Amniotic epithelial cell (primary cell): ENCODE results near the gene HS6ST2.

Source experiments
- DNase-seq: peaks from one replicate; pipeline ENCODE4 v3.0.0-alpha.2; 2010; ENCODE audit warnings: low read depth

HS6ST2 gene

DNA sequence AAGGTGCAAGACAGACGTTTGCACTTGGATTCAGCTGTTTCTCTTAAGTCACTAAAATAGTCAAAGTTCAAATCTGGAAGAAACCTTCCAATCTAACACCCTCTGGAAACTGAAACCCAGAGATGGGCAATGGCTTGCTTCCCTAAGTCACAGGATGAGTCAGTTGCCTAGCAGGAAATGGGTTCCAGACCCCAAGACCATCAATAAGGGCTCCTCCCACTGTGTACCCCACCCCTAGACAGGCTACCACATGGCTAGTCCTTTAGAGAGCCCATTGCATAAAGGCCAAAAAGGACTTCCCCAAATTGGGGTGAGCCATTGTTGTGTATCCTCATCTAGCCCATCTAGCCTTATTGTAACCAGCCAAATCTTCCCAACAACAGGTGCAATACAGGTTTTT is 216.2 kb downstream of the HS6ST2 start:
- DNase-seq = no peak

DNA sequence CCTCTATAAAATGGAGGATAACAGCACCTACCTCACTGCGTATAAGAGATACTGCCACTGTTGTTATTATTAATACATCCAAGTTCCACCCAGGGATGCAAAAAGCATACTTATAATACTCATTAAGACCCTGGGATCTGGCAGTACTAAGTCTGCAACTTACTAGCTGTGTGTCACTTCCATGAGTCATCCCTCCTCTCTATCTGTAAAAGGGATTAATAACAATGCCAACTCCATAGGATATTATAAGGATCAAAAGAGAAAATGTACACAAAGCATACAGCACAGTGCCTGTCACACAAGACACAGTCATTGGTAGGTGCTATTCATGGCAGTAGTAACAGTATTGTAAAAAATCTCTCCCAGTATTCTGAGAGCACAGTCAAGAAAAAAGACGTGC is 216.7 kb downstream of the HS6ST2 start:
- DNase-seq = no peak

DNA sequence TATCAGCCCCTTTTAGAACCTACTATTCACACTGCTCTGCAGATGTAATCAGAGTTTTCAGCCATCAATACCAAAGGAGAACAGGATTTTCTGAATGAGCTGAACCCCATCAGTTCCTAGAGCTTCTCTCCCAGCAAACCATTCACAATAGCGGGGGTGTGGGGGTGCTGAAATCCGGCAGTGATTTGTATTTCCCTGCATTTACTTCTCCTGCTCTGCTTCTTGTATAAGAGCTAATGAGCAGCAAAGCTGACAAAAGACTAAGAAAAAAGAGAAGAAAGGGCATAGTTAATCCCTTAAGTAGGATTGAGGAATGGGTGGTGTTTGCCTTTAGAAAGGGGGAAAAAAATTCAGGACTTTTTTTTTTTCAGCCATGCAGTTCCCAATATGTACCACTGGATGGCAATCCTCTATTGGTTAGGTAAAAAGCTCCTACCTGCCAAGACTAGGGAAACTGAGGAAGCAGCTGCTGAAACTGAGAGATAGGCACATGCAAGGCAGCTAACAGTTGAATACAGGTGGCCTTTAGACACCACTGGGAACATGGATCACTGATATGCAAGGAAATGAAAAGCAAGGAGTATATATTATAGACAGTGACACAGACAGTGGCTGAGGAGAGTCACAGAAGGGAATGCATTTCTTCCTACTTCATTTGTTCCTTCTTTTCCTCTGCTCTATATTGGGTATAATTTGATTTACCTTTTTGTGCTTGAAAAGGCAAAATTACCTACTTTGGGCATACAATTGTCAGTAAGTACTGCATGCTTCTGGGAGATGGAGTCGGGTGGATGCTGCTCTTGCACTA is 217.9 kb downstream of the HS6ST2 start:
- DNase-seq = no peak

DNA sequence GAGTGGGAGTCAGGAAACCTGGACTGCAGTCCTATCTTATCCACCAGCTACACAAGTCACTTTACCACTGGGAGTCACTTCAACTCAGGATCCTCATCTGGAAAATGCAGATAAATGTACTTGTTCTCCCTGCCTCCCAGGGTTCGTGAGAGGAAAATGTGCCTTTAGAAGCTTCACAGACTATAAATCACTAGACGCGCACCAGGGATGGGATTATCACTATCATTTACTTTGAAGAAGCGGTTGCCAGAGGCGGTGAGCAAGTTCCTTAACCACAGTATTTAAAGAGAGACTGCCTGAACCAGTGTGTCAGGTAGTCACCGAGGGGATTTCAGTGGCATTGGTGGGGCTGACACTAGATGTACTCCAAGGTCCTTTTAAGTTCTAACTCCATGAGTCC is 219.5 kb downstream of the HS6ST2 start:
- DNase-seq = peak; percentile 16

DNA sequence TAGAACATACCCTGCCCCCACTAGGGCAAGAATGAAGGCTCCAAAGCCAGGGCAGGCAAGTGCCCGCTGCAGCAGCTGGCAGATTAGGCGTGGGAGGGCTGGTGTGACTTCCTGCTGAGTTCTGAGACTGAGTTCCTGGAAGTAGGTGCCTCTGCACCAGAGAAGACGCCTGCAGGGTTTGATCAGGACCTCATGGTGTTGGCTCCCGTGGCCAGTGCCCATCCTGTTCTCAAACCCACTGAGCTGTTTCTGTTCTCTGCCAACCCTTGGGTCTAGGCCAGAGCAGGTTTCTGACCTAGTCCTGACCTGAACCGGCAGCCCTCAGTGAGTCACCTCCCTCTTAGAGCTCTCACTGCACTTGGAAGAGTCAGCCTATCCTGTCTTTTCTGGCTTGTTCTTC is 220.7 kb downstream of the HS6ST2 start:
- DNase-seq = no peak

DNA sequence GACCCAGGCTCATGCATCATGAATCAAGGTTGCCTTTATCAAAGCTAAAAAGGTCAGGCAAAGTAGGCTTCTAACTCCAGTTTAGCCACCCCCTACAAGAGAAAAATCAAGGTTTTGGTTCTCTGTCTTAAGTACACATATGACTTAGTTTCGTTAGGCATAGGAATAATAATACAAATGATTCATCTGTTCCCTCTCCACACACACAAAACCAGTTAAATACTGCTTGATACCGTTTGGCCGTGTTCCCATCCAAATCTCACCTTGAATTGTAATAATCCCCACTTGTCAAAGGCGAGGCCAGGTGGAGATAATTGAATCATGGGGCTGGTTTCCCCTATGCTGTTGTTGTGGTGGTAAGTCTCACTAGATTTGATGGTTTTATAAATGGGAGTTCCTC is 226.2 kb downstream of the HS6ST2 start:
- DNase-seq = no peak

DNA sequence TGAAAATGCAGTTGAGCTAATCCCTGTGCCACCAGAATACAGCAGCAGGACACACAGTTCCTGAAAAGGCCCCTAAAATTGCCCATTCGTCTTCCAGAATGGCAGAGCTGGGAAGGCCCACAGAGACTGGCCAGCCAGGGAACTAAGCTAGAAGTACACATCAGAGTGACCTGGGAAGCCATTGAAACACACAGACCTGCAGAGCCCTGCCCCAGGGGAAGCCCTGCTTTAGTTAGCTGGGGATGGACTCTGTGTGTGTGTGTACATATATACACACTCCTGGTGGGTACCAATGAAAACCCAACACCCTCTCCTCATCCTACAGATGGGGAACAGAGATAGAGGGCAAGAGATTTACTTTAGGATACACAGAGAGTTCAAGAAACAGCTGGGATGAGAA is 227.7 kb downstream of the HS6ST2 start:
- no peak for DNase-seq

DNA sequence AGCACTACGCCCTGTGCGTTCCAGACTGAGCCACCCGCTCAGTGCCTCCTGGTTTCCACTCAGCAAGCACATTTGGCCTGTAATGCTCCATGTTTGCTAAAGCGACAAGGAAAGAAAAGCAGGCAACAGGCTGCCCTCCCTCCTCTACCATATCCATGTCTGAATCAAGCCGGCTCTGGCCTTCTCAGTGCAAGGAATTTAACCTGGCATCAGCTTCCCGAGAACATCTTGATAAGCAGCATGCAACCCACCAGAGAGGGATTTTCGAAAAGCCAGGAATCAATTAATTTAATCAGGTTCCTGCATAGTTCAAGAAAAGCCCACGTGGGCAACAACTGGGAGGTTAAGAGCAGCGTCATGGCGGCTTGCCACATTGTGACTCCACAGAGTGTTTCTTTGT is 228.2 kb downstream of the HS6ST2 start:
- DNase-seq = no peak

DNA sequence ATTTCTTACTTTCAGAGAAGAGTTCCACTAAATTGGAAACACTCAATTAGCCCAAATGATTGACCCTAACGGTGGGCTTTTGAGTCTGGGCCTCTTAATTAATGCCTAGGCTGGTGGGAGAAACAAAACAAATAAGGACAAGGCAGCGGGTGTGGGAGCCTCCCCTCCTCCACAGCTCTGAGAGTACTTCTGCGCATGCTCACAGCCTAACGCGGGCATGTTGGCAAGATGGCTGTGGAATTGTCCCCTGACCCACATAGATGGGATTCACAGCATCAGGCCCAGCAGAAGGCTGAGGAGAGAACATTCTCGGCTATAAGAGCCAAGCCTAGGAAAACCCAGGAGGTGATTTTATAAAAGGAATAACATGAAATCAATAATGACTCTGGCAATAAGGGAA is 230.1 kb downstream of the HS6ST2 start:
- DNase-seq = no peak

DNA sequence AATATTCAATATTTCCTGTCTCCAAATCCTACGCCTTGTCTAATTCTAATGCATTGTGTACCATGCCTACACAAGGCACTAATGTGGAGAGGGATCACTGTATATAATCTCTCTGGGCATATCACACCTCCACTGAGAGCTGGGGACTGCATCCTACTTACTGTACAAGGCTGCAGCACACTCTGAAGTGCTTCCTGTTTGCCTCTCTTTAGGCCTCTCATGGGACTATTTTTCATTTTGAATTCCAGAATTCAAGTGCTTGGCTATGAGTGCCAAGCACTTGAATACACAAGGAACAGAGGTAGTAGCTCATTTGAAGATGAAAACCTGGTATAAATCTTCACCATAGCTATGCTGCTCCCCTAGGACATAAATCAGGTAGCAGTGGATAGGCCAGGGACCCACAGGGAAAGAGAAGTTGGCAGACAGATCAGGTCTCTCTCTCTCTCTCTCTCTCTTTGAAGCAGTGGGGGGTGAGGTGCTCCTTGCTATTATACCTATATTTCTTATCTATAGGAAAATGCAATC is 239.9 kb downstream of the HS6ST2 start:
- DNase-seq = no peak

DNA sequence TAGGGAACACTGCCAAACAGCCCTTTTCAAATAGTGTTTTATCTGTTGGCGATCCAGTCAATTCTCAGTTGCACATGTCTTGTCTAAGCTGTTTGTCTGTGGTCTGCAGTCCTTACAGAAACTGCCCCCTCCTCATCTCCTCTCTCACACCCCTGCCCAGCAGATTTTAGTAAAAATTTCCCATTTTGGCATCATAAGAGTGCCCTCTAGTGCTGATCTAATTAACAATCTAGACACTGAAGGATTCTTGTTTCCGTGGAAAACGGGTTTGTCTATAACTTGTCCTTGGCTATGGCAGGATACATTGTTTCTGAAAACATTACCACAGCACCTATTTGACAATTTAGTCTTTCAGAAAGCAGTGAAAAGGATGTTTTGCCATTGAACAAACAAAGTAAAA is 242.4 kb downstream of the HS6ST2 start:
- DNase-seq = no peak

DNA sequence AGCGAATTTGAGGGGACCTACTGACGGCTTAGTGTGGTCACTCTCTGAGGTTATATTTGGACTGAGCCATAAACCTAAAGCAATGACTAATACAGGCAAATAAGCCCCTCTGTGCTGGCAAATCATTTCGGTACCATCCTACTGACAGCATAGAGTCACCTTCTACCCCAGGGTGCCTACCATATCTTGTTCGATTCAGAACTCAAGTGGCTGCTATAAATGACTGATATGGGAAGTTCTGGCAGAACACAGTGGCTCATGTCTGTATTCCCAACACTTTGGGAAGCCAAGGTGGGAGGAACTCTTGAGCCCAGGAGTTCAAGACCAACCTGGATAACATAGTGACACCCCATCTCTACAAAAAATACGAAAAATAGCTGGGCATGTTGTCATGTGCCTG is 243.5 kb downstream of the HS6ST2 start:
- no peak for DNase-seq

DNA sequence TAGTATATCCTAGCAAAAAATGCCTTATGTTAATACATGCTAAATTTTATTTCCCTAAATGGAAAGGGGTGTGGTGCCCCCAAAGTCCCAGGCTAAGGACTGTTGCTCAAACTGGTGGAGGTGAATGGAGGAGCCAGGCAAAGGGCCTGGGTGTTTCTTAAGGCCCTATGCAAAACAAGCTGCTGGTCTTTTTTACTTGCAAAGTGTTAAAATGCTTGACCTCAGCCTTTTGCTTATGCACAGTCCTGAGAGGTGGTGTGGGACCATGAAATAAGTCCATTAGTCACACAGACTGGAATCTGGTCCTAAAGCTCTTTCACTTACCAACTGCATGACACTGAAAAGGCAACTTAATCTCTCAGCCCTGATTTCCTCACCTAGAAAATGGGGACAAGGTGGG is 246.1 kb downstream of the HS6ST2 start:
- no peak for DNase-seq

DNA sequence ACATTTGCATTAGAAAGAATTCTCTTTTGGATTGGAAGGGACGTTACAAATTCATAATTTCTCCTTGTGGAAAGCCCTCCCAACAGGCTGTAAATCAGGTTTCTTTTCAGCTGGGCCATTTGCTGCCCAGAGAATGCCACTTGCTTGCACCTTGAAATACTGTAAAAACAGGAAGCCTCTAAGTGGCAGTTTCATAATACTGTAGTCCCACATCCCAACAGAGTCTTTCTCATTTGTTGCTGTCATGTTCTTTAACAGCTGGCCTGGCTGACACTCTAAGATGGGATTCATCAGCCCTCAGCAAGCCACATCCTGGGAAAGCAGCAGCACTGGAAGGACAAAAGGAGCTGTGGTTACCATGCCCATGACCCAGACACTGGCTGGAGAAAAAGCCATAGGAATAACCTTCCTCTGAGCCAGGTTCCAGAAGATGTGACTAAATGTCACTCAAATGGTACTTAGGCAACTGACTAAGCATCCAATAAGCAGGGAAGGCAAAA is 247.7 kb downstream of the HS6ST2 start:
- DNase-seq = no peak

DNA sequence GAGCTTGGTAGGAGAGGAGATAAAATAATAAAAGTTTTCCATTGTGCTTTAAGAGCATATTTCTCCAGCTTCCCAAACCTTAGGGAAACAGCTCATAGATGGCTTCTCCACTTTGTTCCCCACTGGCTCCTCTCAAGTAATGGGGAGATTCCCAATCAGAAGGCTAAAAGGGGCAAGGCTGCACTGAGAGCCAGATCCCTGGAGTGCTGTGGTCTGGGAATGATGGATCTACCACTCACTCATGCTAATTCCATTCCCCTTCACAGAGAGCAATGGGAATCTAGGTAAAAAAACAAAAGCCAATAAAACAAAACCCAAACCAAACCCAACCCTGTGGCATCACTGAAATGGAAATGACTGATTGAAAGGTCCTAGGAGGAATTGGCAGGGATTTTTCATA is 249.9 kb downstream of the HS6ST2 start:
- no peak for DNase-seq

DNA sequence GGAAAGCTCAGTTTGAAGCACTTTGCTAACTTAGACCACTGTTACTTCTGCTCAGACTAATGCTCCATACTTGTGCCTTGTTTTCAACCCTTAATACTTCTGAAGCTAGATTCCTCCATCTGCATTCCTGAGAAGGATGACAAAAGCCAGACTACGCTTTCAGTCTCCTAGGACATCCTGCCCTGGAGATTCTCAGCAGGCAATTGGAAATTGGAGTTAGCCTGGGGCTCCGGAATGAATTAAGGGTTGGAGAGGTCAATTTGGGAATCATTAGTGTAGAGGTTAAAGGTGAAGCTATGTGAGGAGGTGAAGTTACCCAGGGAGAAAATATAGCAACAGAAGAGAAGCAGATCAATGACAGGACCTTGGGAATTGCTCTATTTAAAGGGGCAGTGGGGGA is 253.7 kb downstream of the HS6ST2 start:
- peak; percentile 7 for DNase-seq

DNA sequence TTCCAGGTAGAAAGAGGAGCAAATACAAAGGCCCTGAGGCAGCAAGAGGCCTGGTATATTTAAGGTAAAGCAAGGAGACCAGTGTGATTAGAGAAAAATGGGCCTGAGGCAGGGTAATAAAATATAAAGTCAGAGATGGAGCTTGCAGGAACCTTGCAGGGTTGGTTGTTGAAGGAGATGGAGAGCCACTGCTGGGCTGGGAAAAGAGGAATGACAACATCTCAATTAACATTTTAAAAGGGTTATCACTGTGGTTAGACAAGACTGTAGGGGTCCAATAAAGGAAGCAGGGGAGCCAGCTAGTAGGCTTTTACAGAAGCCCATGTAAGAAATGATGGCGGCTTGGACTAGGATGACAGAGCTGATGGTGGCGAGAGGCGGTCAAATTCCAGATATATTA is 264.0 kb downstream of the HS6ST2 start:
- no peak for DNase-seq

DNA sequence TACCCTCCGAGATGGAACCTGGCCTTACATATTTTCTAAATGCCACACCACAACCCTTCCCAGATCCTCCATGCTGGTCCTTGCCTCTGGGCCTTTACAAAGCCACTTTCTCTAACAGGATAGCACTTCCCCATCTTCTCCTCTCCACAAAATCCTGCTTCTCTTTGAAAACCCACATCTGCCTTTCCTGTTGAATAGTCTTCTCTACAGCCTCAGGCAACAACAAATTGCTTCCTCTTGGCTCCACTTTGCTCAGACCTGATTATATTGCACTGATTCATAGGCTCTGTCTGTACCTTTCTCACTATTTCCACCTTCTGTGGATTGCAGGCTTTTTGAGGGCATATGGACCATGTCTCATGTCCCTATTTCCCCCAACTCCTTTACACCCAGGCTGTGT is 265.9 kb downstream of the HS6ST2 start:
- DNase-seq = no peak

DNA sequence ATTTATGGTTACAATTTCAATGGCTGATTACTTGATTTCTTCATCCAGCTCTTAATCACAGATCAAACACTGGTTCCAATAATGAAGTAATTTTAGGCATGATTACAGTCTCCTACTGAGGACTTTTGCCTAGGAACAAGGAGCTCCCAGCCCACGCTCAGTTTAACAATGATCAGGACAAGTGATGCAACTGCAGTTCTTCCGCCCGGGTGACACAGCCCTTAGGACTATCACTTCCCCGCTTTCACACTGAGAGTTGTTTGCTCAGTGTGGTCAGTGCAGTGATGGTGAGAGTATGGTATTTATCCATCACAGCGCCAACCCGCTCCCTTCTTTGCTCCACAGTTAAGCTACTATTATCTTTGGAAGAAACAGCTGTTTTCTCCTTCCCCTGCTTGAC is 266.4 kb downstream of the HS6ST2 start:
- no peak for DNase-seq

DNA sequence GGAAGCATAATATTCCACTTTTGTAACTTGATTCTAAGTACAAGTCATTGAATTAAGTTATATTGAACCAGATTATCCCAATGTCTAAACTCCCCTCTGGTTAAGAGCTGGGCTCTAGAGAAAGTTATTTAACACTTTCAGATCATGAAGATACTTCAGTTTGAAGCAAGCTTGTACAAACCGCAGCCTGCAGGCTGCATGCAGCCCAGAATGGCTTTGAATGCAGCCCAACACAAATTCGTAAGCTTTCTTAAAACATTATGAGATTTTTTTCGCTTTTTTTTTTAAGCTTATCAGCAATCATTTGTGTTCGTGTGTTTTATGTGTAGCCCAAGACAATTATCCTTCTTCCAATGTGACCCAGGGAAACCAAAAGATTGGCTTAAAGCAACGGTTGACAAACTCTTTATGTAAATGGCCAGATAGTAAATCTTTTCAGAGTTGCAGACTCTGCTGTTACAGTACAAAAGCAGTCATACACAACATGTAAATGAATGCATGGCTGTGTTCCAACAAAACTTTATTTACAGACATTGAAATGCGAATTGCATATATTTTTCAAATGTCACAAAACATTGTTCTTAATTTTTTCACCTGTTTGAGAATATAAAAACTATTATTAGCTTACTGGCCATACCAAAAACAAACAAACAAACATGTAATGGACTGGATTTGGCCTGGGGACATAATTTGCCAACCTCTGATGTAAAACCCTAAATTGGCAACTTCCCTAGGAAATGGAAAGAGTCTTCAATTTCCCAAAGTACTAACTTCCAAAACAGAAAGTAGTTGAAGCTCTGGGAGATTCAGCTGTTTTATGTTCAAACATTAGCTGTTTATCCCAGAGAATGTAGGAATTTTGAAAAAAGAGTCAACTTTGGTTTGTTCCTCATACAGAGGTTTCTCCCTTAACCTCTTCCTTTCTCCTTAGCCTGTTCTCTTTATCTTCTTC is 268.5 kb downstream of the HS6ST2 start:
- DNase-seq = no peak

DNA sequence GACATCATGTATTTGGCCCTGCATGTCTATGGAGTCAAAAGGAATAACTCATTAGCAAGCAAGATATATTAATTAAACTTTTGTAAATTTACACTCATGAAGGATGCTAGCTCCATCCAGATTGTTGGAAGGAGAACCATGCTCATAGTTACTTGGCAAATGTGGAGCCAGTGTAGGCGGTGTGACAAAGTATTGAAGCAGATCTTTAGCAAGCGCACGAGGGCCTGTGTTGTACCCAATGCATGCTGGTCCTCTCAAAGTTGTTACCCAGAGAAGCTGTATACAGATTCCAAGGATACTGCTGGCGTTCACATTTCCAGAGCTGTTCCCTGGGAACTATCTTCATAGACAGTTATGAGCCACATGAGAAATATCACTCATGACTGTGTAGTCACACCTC is 273.2 kb downstream of the HS6ST2 start:
- DNase-seq = no peak

DNA sequence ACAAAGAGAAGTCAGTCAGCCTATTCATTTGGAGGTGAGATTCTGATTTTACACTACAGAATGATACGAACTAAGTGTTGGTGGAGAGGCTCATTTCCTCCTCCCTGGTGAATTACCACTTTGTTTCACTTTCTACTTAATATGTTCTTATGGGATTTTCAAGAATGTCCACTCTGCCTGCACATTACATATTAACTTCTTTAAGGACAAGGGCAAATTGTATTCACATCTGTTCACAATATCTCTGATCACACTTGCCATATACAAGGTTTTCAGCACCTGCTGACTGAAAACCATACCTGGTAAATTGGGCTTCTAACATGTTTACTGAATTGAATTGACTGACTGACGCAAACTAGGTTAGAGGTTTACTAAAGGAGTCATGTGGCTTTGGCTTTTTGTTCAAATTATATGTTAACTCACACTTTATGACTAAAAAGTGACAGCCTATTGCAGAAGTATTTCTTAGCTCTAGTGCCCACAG is 281.2 kb downstream of the HS6ST2 start:
- no peak for DNase-seq
